Measurements from ENCODE around the gene SPATA25. TPM values are rescaled to one million over a fixed set of nuclear protein-coding genes. Genes with fewer than 3 reads are reported as not detected.

SPATA25 gene
- polyA plus RNA-seq, 1 donor from 2014 or later: 5.1 TPM

- Histone ChIP-seq H3K27ac (ENCODE audit: low read length) (no peak overlapping the region), H2AFZ (ENCODE audit: low read depth, low read length) (no peak overlapping the region), H3K4me3 (ENCODE audit: low read length) (no peak overlapping the region), H3K9me2 (ENCODE audit: insufficient read depth, low read length) (no peaks in the 10 kb centered on the region), H3K27me3 (ENCODE audit: insufficient read depth, low read depth, low read length) (no peaks in the 10 kb centered on the region), H3K79me2 (replicated peaks; ENCODE audit: insufficient read depth, low read length) (no peaks in the 10 kb centered on the region), H3K9me3 (ENCODE audit: low read length) (no peaks in the 10 kb centered on the region), H3F3A (ENCODE audit: insufficient read depth, low read length, poor library complexity, severe bottlenecking) (no peaks in the 10 kb centered on the region), H3K9ac (ENCODE audit: low read length) (no peak overlapping the region), H3K4me2 (ENCODE audit: low read length) (no peak overlapping the region), H3K36me3 (ENCODE audit: insufficient read depth, low read length) (no peaks in the 10 kb centered on the region), H4K20me1 (ENCODE audit: insufficient read depth) (no peaks in the 10 kb centered on the region)
- TF ChIP-seq MXI1 (conservative IDR thresholded peaks at IDR 0.05; ENCODE audit: poor library complexity, severe bottlenecking) (no peak), POLR2AphosphoS5 (IDR thresholded peaks at IDR 0.05) (no peak), RAD21 (conservative IDR thresholded peaks at IDR 0.05) (no peak)
Measured at GRCh38 chr20:45867136-45867818, 20.1 kb downstream of the SPATA25 start.

GRCh38 chr20:45866454-45866853, 21.0 kb downstream of the SPATA25 start:
- Histone ChIP-seq H4K20me1 (ENCODE audit: insufficient read depth) (no peaks in the 10 kb centered on the region), H3K9me2 (ENCODE audit: insufficient read depth, low read length) (no peaks in the 10 kb centered on the region), H3K27ac (ENCODE audit: low read length) (no peak overlapping the region), H2AFZ (ENCODE audit: low read depth, low read length) (no peak overlapping the region), H3F3A (ENCODE audit: insufficient read depth, low read length, poor library complexity, severe bottlenecking) (no peaks in the 10 kb centered on the region), H3K4me3 (ENCODE audit: low read length) (no peak overlapping the region), H3K36me3 (ENCODE audit: insufficient read depth, low read length) (no peaks in the 10 kb centered on the region), H3K79me2 (replicated peaks; ENCODE audit: insufficient read depth, low read length) (no peaks in the 10 kb centered on the region), H3K27me3 (ENCODE audit: insufficient read depth, low read depth, low read length) (no peaks in the 10 kb centered on the region), H3K4me2 (ENCODE audit: low read length) (no peak overlapping the region), H3K9me3 (ENCODE audit: low read length) (no peaks in the 10 kb centered on the region), H3K9ac (ENCODE audit: low read length) (no peak overlapping the region)
- TF ChIP-seq EZH2 (IDR thresholded peaks at IDR 0.05; ENCODE audit: borderline replicate concordance, insufficient read depth, low read length, poor library complexity, severe bottlenecking) (no peak), EP300 (conservative IDR thresholded peaks at IDR 0.05; ENCODE audit: poor library complexity, severe bottlenecking) (no peak), REST (IDR thresholded peaks at IDR 0.05; ENCODE audit: borderline replicate concordance) (no peak), MXI1 (conservative IDR thresholded peaks at IDR 0.05; ENCODE audit: poor library complexity, severe bottlenecking) (no peak), POLR2AphosphoS5 (IDR thresholded peaks at IDR 0.05) (no peak), RAD21 (conservative IDR thresholded peaks at IDR 0.05) (no peak)

DNA sequence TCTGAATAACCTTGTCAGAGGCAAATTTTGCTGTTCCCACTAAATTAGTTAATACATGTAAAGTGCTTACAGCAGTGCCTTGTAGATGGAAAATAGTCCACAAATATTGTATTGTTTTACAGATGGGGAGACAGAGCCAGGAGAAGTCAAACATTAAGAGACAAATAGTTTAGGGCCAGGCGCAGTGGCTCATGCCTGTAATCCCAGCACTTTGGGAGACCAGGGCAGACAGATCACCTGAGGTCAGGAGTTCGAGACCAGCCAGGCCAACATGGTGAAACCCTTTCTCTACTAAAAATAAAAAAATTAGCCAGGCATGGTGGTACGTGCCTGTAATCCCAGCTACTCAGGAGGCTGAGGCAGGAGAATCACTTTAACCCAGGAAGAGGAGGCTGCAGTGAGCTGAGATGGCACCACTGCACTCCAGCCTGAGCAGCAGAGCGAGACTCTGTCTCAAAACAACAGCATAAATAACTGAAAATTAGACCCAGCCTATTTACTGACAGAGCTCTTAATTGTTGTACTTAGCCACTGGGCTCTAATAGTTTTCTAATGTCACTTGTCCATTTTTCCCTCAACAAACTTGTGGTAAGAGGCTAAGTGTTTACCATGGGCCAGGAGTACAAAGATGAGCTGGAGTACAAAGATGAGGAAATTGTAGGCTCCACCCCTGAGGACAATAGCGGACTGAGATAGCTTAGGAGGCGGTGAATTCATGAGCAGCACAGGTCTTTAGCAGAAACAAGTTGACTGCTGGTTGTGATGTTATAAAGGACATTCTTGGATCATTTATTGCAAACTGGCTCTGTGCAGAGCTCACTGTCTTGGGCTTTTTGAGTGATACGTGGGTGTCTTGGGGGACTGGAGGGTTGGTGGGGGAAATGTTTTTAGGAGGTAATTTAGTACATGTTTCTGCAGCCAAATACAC, 23.6 kb downstream of the SPATA25 start:
- Histone ChIP-seq H3K79me2 (replicated peaks; ENCODE audit: insufficient read depth, low read length) (peaks cover 5% of the 10 kb centered on the region), H3K9me2 (ENCODE audit: insufficient read depth, low read length) (no peaks in the 10 kb centered on the region), H3K4me3 (ENCODE audit: low read length) (no peak overlapping the region), H3K27ac (ENCODE audit: low read length) (no peak overlapping the region), H3K27me3 (ENCODE audit: insufficient read depth, low read depth, low read length) (no peaks in the 10 kb centered on the region), H3K4me2 (ENCODE audit: low read length) (no peak overlapping the region), H4K20me1 (ENCODE audit: insufficient read depth) (no peaks in the 10 kb centered on the region), H3K36me3 (ENCODE audit: insufficient read depth, low read length) (no peaks in the 10 kb centered on the region), H3F3A (ENCODE audit: insufficient read depth, low read length, poor library complexity, severe bottlenecking) (no peaks in the 10 kb centered on the region), H3K9ac (ENCODE audit: low read length) (no peak overlapping the region), H2AFZ (ENCODE audit: low read depth, low read length) (no peak overlapping the region), H3K9me3 (ENCODE audit: low read length) (no peaks in the 10 kb centered on the region)
- TF ChIP-seq SMC3 (conservative IDR thresholded peaks at IDR 0.05; ENCODE audit: poor library complexity) (no peak), EP300 (conservative IDR thresholded peaks at IDR 0.05; ENCODE audit: poor library complexity, severe bottlenecking) (no peak), REST (IDR thresholded peaks at IDR 0.05; ENCODE audit: borderline replicate concordance) (no peak), RAD21 (conservative IDR thresholded peaks at IDR 0.05) (no peak), MXI1 (conservative IDR thresholded peaks at IDR 0.05; ENCODE audit: poor library complexity, severe bottlenecking) (no peak), EZH2 (IDR thresholded peaks at IDR 0.05; ENCODE audit: borderline replicate concordance, insufficient read depth, low read length, poor library complexity, severe bottlenecking) (no peak), POLR2AphosphoS5 (IDR thresholded peaks at IDR 0.05) (no peak), TAF1 (IDR thresholded peaks at IDR 0.05; ENCODE audit: low read depth) (no peak)
- TF ChIP-seq, protein P1, sequence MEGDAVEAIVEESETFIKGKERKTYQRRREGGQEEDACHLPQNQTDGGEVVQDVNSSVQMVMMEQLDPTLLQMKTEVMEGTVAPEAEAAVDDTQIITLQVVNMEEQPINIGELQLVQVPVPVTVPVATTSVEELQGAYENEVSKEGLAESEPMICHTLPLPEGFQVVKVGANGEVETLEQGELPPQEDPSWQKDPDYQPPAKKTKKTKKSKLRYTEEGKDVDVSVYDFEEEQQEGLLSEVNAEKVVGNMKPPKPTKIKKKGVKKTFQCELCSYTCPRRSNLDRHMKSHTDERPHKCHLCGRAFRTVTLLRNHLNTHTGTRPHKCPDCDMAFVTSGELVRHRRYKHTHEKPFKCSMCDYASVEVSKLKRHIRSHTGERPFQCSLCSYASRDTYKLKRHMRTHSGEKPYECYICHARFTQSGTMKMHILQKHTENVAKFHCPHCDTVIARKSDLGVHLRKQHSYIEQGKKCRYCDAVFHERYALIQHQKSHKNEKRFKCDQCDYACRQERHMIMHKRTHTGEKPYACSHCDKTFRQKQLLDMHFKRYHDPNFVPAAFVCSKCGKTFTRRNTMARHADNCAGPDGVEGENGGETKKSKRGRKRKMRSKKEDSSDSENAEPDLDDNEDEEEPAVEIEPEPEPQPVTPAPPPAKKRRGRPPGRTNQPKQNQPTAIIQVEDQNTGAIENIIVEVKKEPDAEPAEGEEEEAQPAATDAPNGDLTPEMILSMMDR (IDR thresholded peaks at IDR 0.05; ENCODE audit: poor library complexity, severe bottlenecking): no peak

All from neural cell (in vitro differentiated cells).